HG03460 (cell line): ENCODE data around the gene ONECUT3.
"Not testable (repeated sequence)": the region's sequence is repeated elsewhere in the genome, so short reads cannot be mapped to it uniquely, and the experiment has no call there.

Experiments
- ATAC-seq: cut with Tn5 transposase; IDR thresholded peaks from one replicate; pipeline ENCODE4 v1.9.1; 2021; ENCODE audit not compliant: unreplicated experiment

ONECUT3 gene

GRCh38 chr19:1790054-1790792, 36.9 kb downstream of the ONECUT3 start:
- no peak for ATAC-seq

GRCh38 chr19:1791879-1792278, 38.6 kb downstream of the ONECUT3 start:
- no peak for ATAC-seq

- no peak for ATAC-seq
Measured at GRCh38 chr19:1794424-1795172, 41.3 kb downstream of the ONECUT3 start.

- ATAC-seq, result no peak
Measured at GRCh38 chr19:1796395-1797142, 43.3 kb downstream of the ONECUT3 start.

- not testable (repeated sequence) for ATAC-seq
Measured at GRCh38 chr19:1797313-1797712, 44.0 kb downstream of the ONECUT3 start.

- ATAC-seq, result no peak
Measured at GRCh38 chr19:1799695-1800342, 46.5 kb downstream of the ONECUT3 start.

- ATAC-seq, result no peak
Measured at GRCh38 chr19:1804858-1805257, 51.6 kb downstream of the ONECUT3 start.

GRCh38 chr19:1805401-1806183, 52.3 kb downstream of the ONECUT3 start:
- ATAC-seq, result no peak

GRCh38 chr19:1806184-1807029, 53.1 kb downstream of the ONECUT3 start:
- ATAC-seq, result no peak

GRCh38 chr19:1807030-1807694, 53.9 kb downstream of the ONECUT3 start:
- ATAC-seq, result no peak

- ATAC-seq, result no peak
Measured at GRCh38 chr19:1807695-1808394, 54.5 kb downstream of the ONECUT3 start.

- ATAC-seq, result no peak
Measured at GRCh38 chr19:1808395-1808731, 55.1 kb downstream of the ONECUT3 start.

- ATAC-seq, result no peak
Measured at GRCh38 chr19:1809678-1810077, 56.4 kb downstream of the ONECUT3 start.

- no peak for ATAC-seq
Measured at GRCh38 chr19:1810439-1811160, 57.3 kb downstream of the ONECUT3 start.

GRCh38 chr19:1811472-1811894, 58.2 kb downstream of the ONECUT3 start:
- no peak for ATAC-seq

- peak; percentile 9 for ATAC-seq
Measured at GRCh38 chr19:1811942-1812425, 58.7 kb downstream of the ONECUT3 start, which contains the start of gene ATP8B3. Gene ATP8B3, minus strand, starts transcription at chr19:1812276. Its CDS starts 540 bp downstream, at chr19:1811736.

GRCh38 chr19:1812426-1813191, 59.3 kb downstream of the ONECUT3 start:
- peak; percentile 78 for ATAC-seq
